ENCODE data around the gene IL1B. TPM values are rescaled to one million over a fixed set of nuclear protein-coding genes. Genes with fewer than 3 reads are reported as not detected.

The IL1B gene
- not detected in 2 replicates for polyA plus RNA-seq
- not detected in 2 replicates for polyA minus RNA-seq

GRCh38 chr2:112836695-112837117 is at the start of gene IL1B:
IL1B (minus strand) TSS chr2:112836779; CDS start chr2:112836229, 550 bp downstream.
- no peaks in the 10 kb centered on the region for H3F3A ChIP-seq (ENCODE audit: insufficient read depth, low read length, poor library complexity, severe bottlenecking)
- H2AFZ ChIP-seq (ENCODE audit: low read depth, low read length): no peak within 1 kb of the TSS
- H4K20me1 ChIP-seq (ENCODE audit: insufficient read depth): no peaks in the 10 kb centered on the region
- H3K36me3 ChIP-seq (ENCODE audit: insufficient read depth, low read length): no peaks in the 10 kb centered on the region
- no peaks in the 10 kb centered on the region for H3K9me3 ChIP-seq (ENCODE audit: low read length)
- H3K4me2 ChIP-seq (ENCODE audit: low read length): no peak within 1 kb of the TSS
- no peaks in the 10 kb centered on the region for H3K27me3 ChIP-seq (ENCODE audit: insufficient read depth, low read depth, low read length)
- no peak within 1 kb of the TSS for H3K9ac ChIP-seq (ENCODE audit: low read length)
- no peak for TF ChIP-seq TAF1 (IDR thresholded peaks at IDR 0.05; ENCODE audit: low read depth)
- no peak for TF ChIP-seq CTCF (IDR thresholded peaks at IDR 0.05; ENCODE audit: poor library complexity, severe bottlenecking)
- no peak for TF ChIP-seq MXI1 (conservative IDR thresholded peaks at IDR 0.05; ENCODE audit: poor library complexity, severe bottlenecking)
- TF ChIP-seq REST (IDR thresholded peaks at IDR 0.05; ENCODE audit: borderline replicate concordance): no peak
- no peak for TF ChIP-seq EZH2 (IDR thresholded peaks at IDR 0.05; ENCODE audit: borderline replicate concordance, insufficient read depth, low read length, poor library complexity, severe bottlenecking)
- no peak for TF ChIP-seq RAD21 (conservative IDR thresholded peaks at IDR 0.05)
- no peak for TF ChIP-seq SMC3 (conservative IDR thresholded peaks at IDR 0.05; ENCODE audit: poor library complexity)
- no peak for TF ChIP-seq POLR2AphosphoS5 (IDR thresholded peaks at IDR 0.05)
- TF ChIP-seq EP300 (conservative IDR thresholded peaks at IDR 0.05; ENCODE audit: poor library complexity, severe bottlenecking): no peak
- no peaks in the 10 kb centered on the region for H3K79me2 ChIP-seq (replicated peaks; ENCODE audit: insufficient read depth, low read length)
- no peak within 1 kb of the TSS for H3K27ac ChIP-seq (ENCODE audit: low read length)
- no peaks in the 10 kb centered on the region for H3K9me2 ChIP-seq (ENCODE audit: insufficient read depth, low read length)
- no peak within 1 kb of the TSS for H3K4me3 ChIP-seq (ENCODE audit: low read length)

GRCh38 chr2:112886291-112886690 is 49.7 kb upstream of the IL1B start:
- Histone ChIP-seq H2AFZ (ENCODE audit: low read depth, low read length) (no peak overlapping the region), H3K27ac (ENCODE audit: low read length) (no peak overlapping the region), H4K20me1 (ENCODE audit: insufficient read depth) (no peaks in the 10 kb centered on the region), H3K4me3 (ENCODE audit: low read length) (no peak overlapping the region), H3K27me3 (ENCODE audit: insufficient read depth, low read depth, low read length) (no peaks in the 10 kb centered on the region), H3K4me2 (ENCODE audit: low read length) (no peak overlapping the region), H3K79me2 (replicated peaks; ENCODE audit: insufficient read depth, low read length) (no peaks in the 10 kb centered on the region), H3K36me3 (ENCODE audit: insufficient read depth, low read length) (no peaks in the 10 kb centered on the region), H3K9ac (ENCODE audit: low read length) (no peak overlapping the region), H3K9me2 (ENCODE audit: insufficient read depth, low read length) (no peaks in the 10 kb centered on the region), H3K9me3 (ENCODE audit: low read length) (no peaks in the 10 kb centered on the region), H3F3A (ENCODE audit: insufficient read depth, low read length, poor library complexity, severe bottlenecking) (no peaks in the 10 kb centered on the region)
- TF ChIP-seq SMC3 (conservative IDR thresholded peaks at IDR 0.05; ENCODE audit: poor library complexity) (no peak), MXI1 (conservative IDR thresholded peaks at IDR 0.05; ENCODE audit: poor library complexity, severe bottlenecking) (no peak)

- no peak for TF ChIP-seq POLR2AphosphoS5 (IDR thresholded peaks at IDR 0.05)
- H3F3A ChIP-seq (ENCODE audit: insufficient read depth, low read length, poor library complexity, severe bottlenecking): no peaks in the 10 kb centered on the region
- no peaks in the 10 kb centered on the region for H3K36me3 ChIP-seq (ENCODE audit: insufficient read depth, low read length)
- no peak overlapping the region for H3K9ac ChIP-seq (ENCODE audit: low read length)
- H3K4me2 ChIP-seq (ENCODE audit: low read length): no peak overlapping the region
- H4K20me1 ChIP-seq (ENCODE audit: insufficient read depth): no peaks in the 10 kb centered on the region
- H3K27ac ChIP-seq (ENCODE audit: low read length): no peak overlapping the region
- H3K4me3 ChIP-seq (ENCODE audit: low read length): no peak overlapping the region
- H3K27me3 ChIP-seq (ENCODE audit: insufficient read depth, low read depth, low read length): no peaks in the 10 kb centered on the region
- H3K79me2 ChIP-seq (replicated peaks; ENCODE audit: insufficient read depth, low read length): no peaks in the 10 kb centered on the region
- no peaks in the 10 kb centered on the region for H3K9me3 ChIP-seq (ENCODE audit: low read length)
- H3K9me2 ChIP-seq (ENCODE audit: insufficient read depth, low read length): no peaks in the 10 kb centered on the region
- H2AFZ ChIP-seq (ENCODE audit: low read depth, low read length): no peak overlapping the region
Observed at GRCh38 chr2:112885506-112885902, 48.9 kb upstream of the IL1B start.
